Measurements from ENCODE around the gene NMB. TPM values are rescaled to one million over a fixed set of nuclear protein-coding genes. Genes with fewer than 3 reads are reported as not detected.
"Not testable (repeated sequence)": the region's sequence is repeated elsewhere in the genome, so short reads cannot be mapped to it uniquely, and the experiment has no call there.

The NMB gene
- total RNA-seq, 2 experiments from 2014 or later = 5.1 to 5.7 TPM

GRCh38 chr15:84653910-84654688, 3.9 kb downstream of the NMB start, which contains the start of gene WDR73:
TSS of gene WDR73 (minus strand) at chr15:84654283. CDS start at chr15:84654274, 9 bp downstream.
- CTCF ChIA-PET = interaction anchor here (0.7 to 2.6 kb wide), 7 partner anchors 10 to 224 kb away, joined by 3 to 12 read pairs (median 4); no protein-coding TSS in a partner anchor
- peaks cover 39% of the 10 kb centered on the region for H3K4me1 Mint-ChIP-seq (ENCODE audit: low read depth)
- H3K36me3 Mint-ChIP-seq (ENCODE audit: low read depth) = peaks cover 11% of the 10 kb centered on the region

GRCh38 chr15:84653584-84653909, 4.5 kb downstream of the NMB start:
- H3K36me3 Mint-ChIP-seq (ENCODE audit: low read depth) = peaks cover 14% of the 10 kb centered on the region
- no peaks in the 10 kb centered on the region for H3K27me3 Mint-ChIP-seq (ENCODE audit: low read depth)
- H3K4me3 Mint-ChIP-seq = peak overlapping the region; percentile 99
- H3K27ac Mint-ChIP-seq = peak overlapping the region; percentile 87
- DNase-seq = no peak
- intact Hi-C loops (cut with micrococcal nuclease) = loop anchor here (10.0 kb wide), 1 partner anchor 751 kb away; no protein-coding TSS in a partner anchor
- CTCF ChIA-PET = interaction anchor here (0.6 to 2.6 kb wide), 8 partner anchors 16 to 224 kb away, joined by 3 to 12 read pairs (median 4); no protein-coding TSS in a partner anchor
- H3K9me3 Mint-ChIP-seq = no peaks in the 10 kb centered on the region
- peaks cover 38% of the 10 kb centered on the region for H3K4me1 Mint-ChIP-seq (ENCODE audit: low read depth)

More at GRCh38 chr15:84653910-84654688, 3.9 kb downstream of the NMB start, which contains the start of gene WDR73:
- H3K27me3 Mint-ChIP-seq (ENCODE audit: low read depth) = no peaks in the 10 kb centered on the region
- H3K4me3 Mint-ChIP-seq = peak within 1 kb of the TSS; percentile 99
- no peaks in the 10 kb centered on the region for H3K9me3 Mint-ChIP-seq
- DNase-seq = peak; percentile 98
- H3K27ac Mint-ChIP-seq = peak within 1 kb of the TSS; percentile 87
- intact Hi-C loops (cut with micrococcal nuclease) = loop anchor here (1.0 to 10.0 kb wide), 13 partner anchors 15 to 751 kb away; partner anchors contain the start of genes PDE8A and SEC11A

GRCh38 chr15:84649706-84650105, 8.3 kb downstream of the NMB start:
- Mint-ChIP-seq H3K4me3 (no peak overlapping the region), H3K27ac (no peak overlapping the region), H3K36me3 (ENCODE audit: low read depth) (peaks cover 33% of the 10 kb centered on the region), H3K9me3 (no peaks in the 10 kb centered on the region), H3K4me1 (ENCODE audit: low read depth) (peaks cover 27% of the 10 kb centered on the region), H3K27me3 (ENCODE audit: low read depth) (no peaks in the 10 kb centered on the region)
- intact Hi-C loops (cut with micrococcal nuclease) = loop anchor here (10.0 kb wide), 1 partner anchor 755 kb away; no protein-coding TSS in a partner anchor
- no peak for DNase-seq
- CTCF ChIA-PET = interaction anchor here (0.6 to 2.3 kb wide), 2 partner anchors 50 to 1512 kb away, joined by 4 to 6 read pairs; no protein-coding TSS in a partner anchor

GRCh38 chr15:84648539-84648938, 9.5 kb downstream of the NMB start:
- intact Hi-C loops (cut with micrococcal nuclease) = no loop called here
- no peak for DNase-seq
- CTCF ChIA-PET = interaction anchor here (0.6 to 2.3 kb wide), 4 partner anchors 16 to 198 kb away, joined by 3 to 6 read pairs (median 3); no protein-coding TSS in a partner anchor
- Mint-ChIP-seq H3K27ac (peak overlapping the region; percentile 33), H3K4me3 (no peak overlapping the region), H3K9me3 (no peaks in the 10 kb centered on the region), H3K27me3 (ENCODE audit: low read depth) (no peaks in the 10 kb centered on the region), H3K4me1 (ENCODE audit: low read depth) (peaks cover 27% of the 10 kb centered on the region), H3K36me3 (ENCODE audit: low read depth) (peaks cover 34% of the 10 kb centered on the region)

- Mint-ChIP-seq H3K27me3 (ENCODE audit: low read depth) (no peaks in the 10 kb centered on the region), H3K27ac (peak overlapping the region; percentile 33), H3K4me1 (ENCODE audit: low read depth) (peaks cover 19% of the 10 kb centered on the region), H3K4me3 (no peak overlapping the region), H3K36me3 (ENCODE audit: low read depth) (peaks cover 39% of the 10 kb centered on the region), H3K9me3 (no peaks in the 10 kb centered on the region)
- intact Hi-C loops (cut with micrococcal nuclease) = no loop called here
- CTCF ChIA-PET = interaction anchor here (1.0 to 2.3 kb wide), 2 partner anchors 17 to 48 kb away, joined by 3 to 6 read pairs; no protein-coding TSS in a partner anchor
- DNase-seq = no peak
Measured at GRCh38 chr15:84647726-84648125, 10.3 kb downstream of the NMB start.

GRCh38 chr15:84645997-84646396, 12.0 kb downstream of the NMB start:
- Mint-ChIP-seq H3K27me3 (ENCODE audit: low read depth) (no peaks in the 10 kb centered on the region), H3K9me3 (no peaks in the 10 kb centered on the region), H3K4me1 (ENCODE audit: low read depth) (peaks cover 13% of the 10 kb centered on the region), H3K4me3 (no peak overlapping the region), H3K36me3 (ENCODE audit: low read depth) (peaks cover 37% of the 10 kb centered on the region), H3K27ac (no peak overlapping the region)
- intact Hi-C loops (cut with micrococcal nuclease) = no loop called here
- CTCF ChIA-PET = interaction anchor here (0.7 kb wide), 1 partner anchor 11 kb away, joined by 3 read pairs; no protein-coding TSS in a partner anchor
- no peak for DNase-seq

- Mint-ChIP-seq H3K27ac (no peak overlapping the region), H3K36me3 (ENCODE audit: low read depth) (peaks cover 38% of the 10 kb centered on the region), H3K9me3 (no peaks in the 10 kb centered on the region), H3K27me3 (ENCODE audit: low read depth) (no peaks in the 10 kb centered on the region), H3K4me1 (ENCODE audit: low read depth) (peaks cover 17% of the 10 kb centered on the region), H3K4me3 (no peak overlapping the region)
- CTCF ChIA-PET = interaction anchor here (0.6 to 0.7 kb wide), 2 partner anchors 12 to 400 kb away, joined by 3 read pairs; no protein-coding TSS in a partner anchor
- intact Hi-C loops (cut with micrococcal nuclease) = no loop called here
- no peak for DNase-seq
Measured at GRCh38 chr15:84645496-84645895, 12.5 kb downstream of the NMB start.

- Mint-ChIP-seq H3K4me3 (no peak overlapping the region), H3K27ac (no peak overlapping the region), H3K36me3 (ENCODE audit: low read depth) (peaks cover 40% of the 10 kb centered on the region), H3K9me3 (no peaks in the 10 kb centered on the region), H3K27me3 (ENCODE audit: low read depth) (no peaks in the 10 kb centered on the region), H3K4me1 (ENCODE audit: low read depth) (peaks cover 19% of the 10 kb centered on the region)
- CTCF ChIA-PET = interaction anchor here (1.3 kb wide), 1 partner anchor 46 kb away, joined by 3 read pairs; no protein-coding TSS in a partner anchor
- no peak for DNase-seq
- intact Hi-C loops (cut with micrococcal nuclease) = no loop called here
Measured at GRCh38 chr15:84643838-84644237, 14.2 kb downstream of the NMB start.

GRCh38 chr15:84642640-84643039, 15.4 kb downstream of the NMB start:
- DNase-seq; H3K27ac Mint-ChIP-seq; H3K9me3 Mint-ChIP-seq; intact Hi-C loops (cut with micrococcal nuclease); H3K4me3 Mint-ChIP-seq; H3K27me3 Mint-ChIP-seq (ENCODE audit: low read depth): not testable (repeated sequence)
- CTCF ChIA-PET = interaction anchor here (1.0 to 1.8 kb wide), 3 partner anchors 13 to 45 kb away, joined by 3 read pairs; no protein-coding TSS in a partner anchor
- H3K36me3 Mint-ChIP-seq (ENCODE audit: low read depth) = peaks cover 36% of the 10 kb centered on the region
- H3K4me1 Mint-ChIP-seq (ENCODE audit: low read depth) = peaks cover 19% of the 10 kb centered on the region

GRCh38 chr15:84641871-84642270, 16.1 kb downstream of the NMB start:
- H3K4me3 Mint-ChIP-seq; H3K27me3 Mint-ChIP-seq (ENCODE audit: low read depth); H3K9me3 Mint-ChIP-seq; DNase-seq: not testable (repeated sequence)
- CTCF ChIA-PET = interaction anchor here (1.0 to 1.8 kb wide), 3 partner anchors 10 to 43 kb away, joined by 3 read pairs; no protein-coding TSS in a partner anchor
- intact Hi-C loops (cut with micrococcal nuclease) = loop anchor here (1.0 kb wide), 1 partner anchor 9 kb away; no protein-coding TSS in a partner anchor
- Mint-ChIP-seq H3K4me1 (ENCODE audit: low read depth) (peaks cover 21% of the 10 kb centered on the region), H3K36me3 (ENCODE audit: low read depth) (peaks cover 32% of the 10 kb centered on the region), H3K27ac (peak overlapping the region; percentile 81)

- DNase-seq = peak; percentile 47
- Mint-ChIP-seq H3K9me3 (no peaks in the 10 kb centered on the region), H3K27me3 (ENCODE audit: low read depth) (no peaks in the 10 kb centered on the region), H3K36me3 (ENCODE audit: low read depth) (peaks cover 21% of the 10 kb centered on the region), H3K27ac (peak overlapping the region; percentile 67), H3K4me3 (no peak overlapping the region), H3K4me1 (ENCODE audit: low read depth) (peaks cover 46% of the 10 kb centered on the region)
- CTCF ChIA-PET = interaction anchor here (0.6 to 2.4 kb wide), 6 partner anchors 16 to 240 kb away, joined by 3 to 8 read pairs (median 5); partner anchors contain the start of gene WDR73
- intact Hi-C loops (cut with micrococcal nuclease) = loop anchor here (1.0 kb wide), 1 partner anchor 39 kb away; no protein-coding TSS in a partner anchor
Measured at GRCh38 chr15:84638103-84638502, 19.9 kb downstream of the NMB start.

- Mint-ChIP-seq H3K36me3 (ENCODE audit: low read depth) (peaks cover 10% of the 10 kb centered on the region), H3K9me3 (no peaks in the 10 kb centered on the region), H3K4me1 (ENCODE audit: low read depth) (peaks cover 46% of the 10 kb centered on the region), H3K27me3 (ENCODE audit: low read depth) (no peaks in the 10 kb centered on the region), H3K4me3 (peak overlapping the region; percentile 69), H3K27ac (peak overlapping the region; percentile 76)
- intact Hi-C loops (cut with micrococcal nuclease) = no loop called here
- CTCF ChIA-PET = interaction anchor here (0.5 to 2.8 kb wide), 4 partner anchors 10 to 126 kb away, joined by 4 to 9 read pairs (median 6); no protein-coding TSS in a partner anchor
- no peak for DNase-seq
Measured at GRCh38 chr15:84634228-84634837, 23.7 kb downstream of the NMB start.
